HepG2 (cell line): Measurements from ENCODE around the gene RPS27A. TPM values are rescaled to one million over a fixed set of nuclear protein-coding genes. Genes with fewer than 3 reads are reported as not detected.

ENCODE experiments used
- DNMT1 ChIP-seq: sonication (generic); formaldehyde crosslinking; IDR thresholded peaks from 2 replicates; pipeline ENCODE4 v1.5.1; 2020; ENCODE audit warnings: mild to moderate bottlenecking, missing genetic modification reagents
- RARG ChIP-seq: sonication (generic); formaldehyde crosslinking; IDR thresholded peaks from 2 replicates; pipeline ENCODE4 v1.4.0; 2020; ENCODE audit warnings: low read depth, mild to moderate bottlenecking, missing genetic modification reagents
- SATB2 ChIP-seq: sonication (generic); formaldehyde crosslinking; IDR thresholded peaks from 2 replicates; pipeline ENCODE4 v1.5.0; 2020; ENCODE audit warnings: missing genetic modification reagents
- SNAI1 ChIP-seq: sonication (generic); formaldehyde crosslinking; IDR thresholded peaks from 2 replicates; pipeline ENCODE4 v1.5.0; 2020; ENCODE audit warnings: mild to moderate bottlenecking, missing genetic modification reagents, borderline replicate concordance
- ZFP41 ChIP-seq: sonication (generic); formaldehyde crosslinking; IDR thresholded peaks from 2 replicates; pipeline ENCODE4 v1.4.0; 2020; ENCODE audit warnings: mild to moderate bottlenecking, missing genetic modification reagents, borderline replicate concordance
- ZNF768 ChIP-seq: sonication (generic); formaldehyde crosslinking; IDR thresholded peaks from 2 replicates; pipeline ENCODE4 v1.4.0; 2020; ENCODE audit warnings: missing genetic modification reagents
- polyA plus RNA-seq, 8 experiments: library from polyadenylated mRNA; depleted of rRNA in 3 of 8; stranded (reverse) in 7 of 8; unstranded in 1 of 8; fragments of >200 nt; fragmentation: Illumina TruSeq in 4 of 8; extraction: Trizol in 4 of 8; gene quantifications; 2 replicates each; pipeline versions ENCODE4 v1.2.1 to v1.2.3, GENCODE V29; 2011 to 2016; ENCODE audit warnings: low read depth in 4 of 8, missing spikeins in 1 of 8, mixed read lengths in 1 of 8; ENCODE audit not compliant: insufficient read depth in 1 of 8
- total RNA-seq, 5 experiments: library from RNA; depleted of rRNA; stranded (reverse); fragments of >200 nt; fragmentation: Illumina TruSeq; extraction: Trizol; gene quantifications; 2 replicates each; pipeline ENCODE4 v1.2.3, GENCODE V29; 2016; ENCODE audit warnings: low read depth in 1 of 5
- TF ChIP-seq, protein P1 (sequence below): sonication (generic); formaldehyde crosslinking; IDR thresholded peaks from 2 replicates; pipeline ENCODE4 v1.4.0; 2020; ENCODE audit warnings: mild to moderate bottlenecking, missing genetic modification reagents
- TF ChIP-seq, protein P2 (sequence below): IDR thresholded peaks from 2 replicates; pipeline ENCODE4 v1.6.1; 2016; ENCODE audit warnings: mild to moderate bottlenecking, missing biosample characterization, missing genetic modification reagents
- TF ChIP-seq, protein P3 (sequence below): sonication (generic); formaldehyde crosslinking; IDR thresholded peaks from 2 replicates; pipeline ENCODE4 v1.4.0; 2020; ENCODE audit warnings: mild to moderate bottlenecking, missing genetic modification reagents
- TF ChIP-seq, protein P4 (sequence below): sonication (generic); formaldehyde crosslinking; IDR thresholded peaks from one replicate; pipeline ENCODE4 v1.5.1; 2020; ENCODE audit warnings: mild to moderate bottlenecking, missing genetic modification reagents; ENCODE audit errors: not compliant biosample characterization
- TF ChIP-seq, protein P5 (sequence below): IDR thresholded peaks from 2 replicates; pipeline ENCODE4 v1.6.1; 2016; ENCODE audit warnings: control low read depth

The RPS27A gene
- total and polyA plus RNA-seq, 2 of the 13 experiments (the other 11 are each of a cell fraction or from before 2014, with no cell fraction given), result 2,779 to 3,269 TPM

DNA sequence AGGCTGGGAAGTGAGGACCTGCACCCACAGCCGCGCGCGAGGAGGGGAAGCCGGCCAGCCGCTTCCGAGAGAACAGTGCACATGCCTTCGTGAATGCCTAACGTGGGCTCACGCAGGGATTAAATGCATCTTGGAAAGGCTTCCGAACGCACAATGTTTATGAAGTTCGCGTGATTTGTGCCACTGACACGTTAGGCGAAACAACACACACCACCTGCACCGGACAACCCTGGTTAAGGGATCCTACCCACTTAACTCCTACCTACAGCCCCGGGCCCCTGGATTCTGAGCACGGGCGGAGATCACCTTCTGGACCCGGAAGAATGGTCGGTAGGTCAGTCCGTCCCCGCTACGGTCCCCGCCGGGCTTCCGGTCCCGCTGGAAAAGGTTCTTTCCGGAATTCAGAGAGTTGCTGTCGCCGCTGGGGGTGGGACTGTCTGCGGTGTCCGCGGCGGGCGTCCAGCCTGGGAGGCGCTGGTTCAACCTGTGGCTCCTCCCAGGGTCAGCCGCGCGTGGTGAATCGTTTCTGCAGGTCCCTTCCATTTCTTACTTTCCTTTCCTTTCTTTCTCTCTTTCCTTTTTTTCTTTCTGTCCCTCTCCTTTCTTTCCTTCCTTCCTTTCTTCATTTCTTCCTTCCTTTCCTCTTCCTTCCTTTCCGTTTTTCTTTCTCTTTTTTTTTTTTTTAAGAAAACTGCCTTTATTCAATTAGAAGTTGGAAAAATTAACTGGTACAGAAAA, 36.6 kb downstream of the RPS27A start, which contains the start of gene MTIF2 (continued):
- TF ChIP-seq, protein P1, sequence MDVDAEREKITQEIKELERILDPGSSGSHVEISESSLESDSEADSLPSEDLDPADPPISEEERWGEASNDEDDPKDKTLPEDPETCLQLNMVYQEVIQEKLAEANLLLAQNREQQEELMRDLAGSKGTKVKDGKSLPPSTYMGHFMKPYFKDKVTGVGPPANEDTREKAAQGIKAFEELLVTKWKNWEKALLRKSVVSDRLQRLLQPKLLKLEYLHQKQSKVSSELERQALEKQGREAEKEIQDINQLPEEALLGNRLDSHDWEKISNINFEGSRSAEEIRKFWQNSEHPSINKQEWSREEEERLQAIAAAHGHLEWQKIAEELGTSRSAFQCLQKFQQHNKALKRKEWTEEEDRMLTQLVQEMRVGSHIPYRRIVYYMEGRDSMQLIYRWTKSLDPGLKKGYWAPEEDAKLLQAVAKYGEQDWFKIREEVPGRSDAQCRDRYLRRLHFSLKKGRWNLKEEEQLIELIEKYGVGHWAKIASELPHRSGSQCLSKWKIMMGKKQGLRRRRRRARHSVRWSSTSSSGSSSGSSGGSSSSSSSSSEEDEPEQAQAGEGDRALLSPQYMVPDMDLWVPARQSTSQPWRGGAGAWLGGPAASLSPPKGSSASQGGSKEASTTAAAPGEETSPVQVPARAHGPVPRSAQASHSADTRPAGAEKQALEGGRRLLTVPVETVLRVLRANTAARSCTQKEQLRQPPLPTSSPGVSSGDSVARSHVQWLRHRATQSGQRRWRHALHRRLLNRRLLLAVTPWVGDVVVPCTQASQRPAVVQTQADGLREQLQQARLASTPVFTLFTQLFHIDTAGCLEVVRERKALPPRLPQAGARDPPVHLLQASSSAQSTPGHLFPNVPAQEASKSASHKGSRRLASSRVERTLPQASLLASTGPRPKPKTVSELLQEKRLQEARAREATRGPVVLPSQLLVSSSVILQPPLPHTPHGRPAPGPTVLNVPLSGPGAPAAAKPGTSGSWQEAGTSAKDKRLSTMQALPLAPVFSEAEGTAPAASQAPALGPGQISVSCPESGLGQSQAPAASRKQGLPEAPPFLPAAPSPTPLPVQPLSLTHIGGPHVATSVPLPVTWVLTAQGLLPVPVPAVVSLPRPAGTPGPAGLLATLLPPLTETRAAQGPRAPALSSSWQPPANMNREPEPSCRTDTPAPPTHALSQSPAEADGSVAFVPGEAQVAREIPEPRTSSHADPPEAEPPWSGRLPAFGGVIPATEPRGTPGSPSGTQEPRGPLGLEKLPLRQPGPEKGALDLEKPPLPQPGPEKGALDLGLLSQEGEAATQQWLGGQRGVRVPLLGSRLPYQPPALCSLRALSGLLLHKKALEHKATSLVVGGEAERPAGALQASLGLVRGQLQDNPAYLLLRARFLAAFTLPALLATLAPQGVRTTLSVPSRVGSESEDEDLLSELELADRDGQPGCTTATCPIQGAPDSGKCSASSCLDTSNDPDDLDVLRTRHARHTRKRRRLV (CRISPR knock-in tag), result peak; percentile 91; the same call in 1 of the 2 replicates
- TF ChIP-seq ZNF768 (CRISPR knock-in tag) (peak; percentile 89), ZFP41 (CRISPR knock-in tag) (peak; percentile 80; the same call in 1 of the 2 replicates), SNAI1 (peak; percentile 97; the same call in 1 of the 2 replicates), RARG (peak; percentile 40; the same call in 1 of the 2 replicates), DNMT1 (peak; percentile 94; the same call in 1 of the 2 replicates), SATB2 (CRISPR knock-in tag) (peak; percentile 61; the same call in 1 of the 2 replicates)
- TF ChIP-seq, protein P2, sequence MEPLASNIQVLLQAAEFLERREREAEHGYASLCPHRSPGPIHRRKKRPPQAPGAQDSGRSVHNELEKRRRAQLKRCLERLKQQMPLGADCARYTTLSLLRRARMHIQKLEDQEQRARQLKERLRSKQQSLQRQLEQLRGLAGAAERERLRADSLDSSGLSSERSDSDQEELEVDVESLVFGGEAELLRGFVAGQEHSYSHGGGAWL, result peak; percentile 95
- TF ChIP-seq, protein P3, sequence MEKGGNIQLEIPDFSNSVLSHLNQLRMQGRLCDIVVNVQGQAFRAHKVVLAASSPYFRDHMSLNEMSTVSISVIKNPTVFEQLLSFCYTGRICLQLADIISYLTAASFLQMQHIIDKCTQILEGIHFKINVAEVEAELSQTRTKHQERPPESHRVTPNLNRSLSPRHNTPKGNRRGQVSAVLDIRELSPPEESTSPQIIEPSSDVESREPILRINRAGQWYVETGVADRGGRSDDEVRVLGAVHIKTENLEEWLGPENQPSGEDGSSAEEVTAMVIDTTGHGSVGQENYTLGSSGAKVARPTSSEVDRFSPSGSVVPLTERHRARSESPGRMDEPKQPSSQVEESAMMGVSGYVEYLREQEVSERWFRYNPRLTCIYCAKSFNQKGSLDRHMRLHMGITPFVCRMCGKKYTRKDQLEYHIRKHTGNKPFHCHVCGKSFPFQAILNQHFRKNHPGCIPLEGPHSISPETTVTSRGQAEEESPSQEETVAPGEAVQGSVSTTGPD (CRISPR knock-in tag), result peak; percentile 79
- TF ChIP-seq, protein P4, sequence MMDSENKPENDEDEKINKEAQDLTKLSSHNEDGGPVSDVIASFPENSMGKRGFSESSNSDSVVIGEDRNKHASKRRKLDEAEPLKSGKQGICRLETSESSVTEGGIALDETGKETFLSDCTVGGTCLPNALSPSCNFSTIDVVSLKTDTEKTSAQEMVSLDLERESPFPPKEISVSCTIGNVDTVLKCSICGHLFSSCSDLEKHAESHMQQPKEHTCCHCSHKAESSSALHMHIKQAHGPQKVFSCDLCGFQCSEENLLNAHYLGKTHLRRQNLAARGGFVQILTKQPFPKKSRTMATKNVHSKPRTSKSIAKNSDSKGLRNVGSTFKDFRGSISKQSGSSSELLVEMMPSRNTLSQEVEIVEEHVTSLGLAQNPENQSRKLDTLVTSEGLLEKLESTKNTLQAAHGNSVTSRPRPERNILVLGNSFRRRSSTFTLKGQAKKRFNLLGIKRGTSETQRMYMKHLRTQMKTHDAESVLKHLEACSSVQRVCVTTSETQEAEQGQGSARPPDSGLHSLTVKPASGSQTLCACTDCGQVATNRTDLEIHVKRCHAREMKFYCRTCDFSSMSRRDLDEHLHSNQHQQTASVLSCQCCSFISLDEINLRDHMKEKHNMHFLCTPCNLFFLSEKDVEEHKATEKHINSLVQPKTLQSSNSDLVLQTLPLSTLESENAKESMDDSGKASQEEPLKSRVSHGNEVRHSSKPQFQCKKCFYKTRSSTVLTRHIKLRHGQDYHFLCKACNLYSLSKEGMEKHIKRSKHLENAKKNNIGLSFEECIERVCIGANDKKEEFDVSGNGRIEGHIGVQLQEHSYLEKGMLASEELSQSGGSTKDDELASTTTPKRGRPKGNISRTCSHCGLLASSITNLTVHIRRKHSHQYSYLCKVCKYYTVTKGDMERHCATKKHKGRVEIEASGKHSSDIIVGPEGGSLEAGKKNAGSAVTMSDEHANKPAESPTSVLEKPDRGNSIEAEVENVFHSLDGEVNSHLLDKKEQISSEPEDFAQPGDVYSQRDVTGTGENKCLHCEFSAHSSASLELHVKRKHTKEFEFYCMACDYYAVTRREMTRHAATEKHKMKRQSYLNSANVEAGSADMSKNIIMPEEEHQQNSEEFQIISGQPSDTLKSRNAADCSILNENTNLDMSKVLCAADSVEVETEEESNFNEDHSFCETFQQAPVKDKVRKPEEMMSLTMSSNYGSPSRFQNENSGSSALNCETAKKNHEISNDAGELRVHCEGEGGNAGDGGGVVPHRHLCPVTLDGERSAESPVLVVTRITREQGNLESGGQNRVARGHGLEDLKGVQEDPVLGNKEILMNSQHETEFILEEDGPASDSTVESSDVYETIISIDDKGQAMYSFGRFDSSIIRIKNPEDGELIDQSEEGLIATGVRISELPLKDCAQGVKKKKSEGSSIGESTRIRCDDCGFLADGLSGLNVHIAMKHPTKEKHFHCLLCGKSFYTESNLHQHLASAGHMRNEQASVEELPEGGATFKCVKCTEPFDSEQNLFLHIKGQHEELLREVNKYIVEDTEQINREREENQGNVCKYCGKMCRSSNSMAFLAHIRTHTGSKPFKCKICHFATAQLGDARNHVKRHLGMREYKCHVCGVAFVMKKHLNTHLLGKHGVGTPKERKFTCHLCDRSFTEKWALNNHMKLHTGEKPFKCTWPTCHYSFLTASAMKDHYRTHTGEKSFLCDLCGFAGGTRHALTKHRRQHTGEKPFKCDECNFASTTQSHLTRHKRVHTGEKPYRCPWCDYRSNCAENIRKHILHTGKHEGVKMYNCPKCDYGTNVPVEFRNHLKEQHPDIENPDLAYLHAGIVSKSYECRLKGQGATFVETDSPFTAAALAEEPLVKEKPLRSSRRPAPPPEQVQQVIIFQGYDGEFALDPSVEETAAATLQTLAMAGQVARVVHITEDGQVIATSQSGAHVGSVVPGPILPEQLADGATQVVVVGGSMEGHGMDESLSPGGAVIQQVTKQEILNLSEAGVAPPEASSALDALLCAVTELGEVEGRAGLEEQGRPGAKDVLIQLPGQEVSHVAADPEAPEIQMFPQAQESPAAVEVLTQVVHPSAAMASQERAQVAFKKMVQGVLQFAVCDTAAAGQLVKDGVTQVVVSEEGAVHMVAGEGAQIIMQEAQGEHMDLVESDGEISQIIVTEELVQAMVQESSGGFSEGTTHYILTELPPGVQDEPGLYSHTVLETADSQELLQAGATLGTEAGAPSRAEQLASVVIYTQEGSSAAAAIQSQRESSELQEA (CRISPR knock-in tag), result peak; percentile 97
- TF ChIP-seq, protein P5, sequence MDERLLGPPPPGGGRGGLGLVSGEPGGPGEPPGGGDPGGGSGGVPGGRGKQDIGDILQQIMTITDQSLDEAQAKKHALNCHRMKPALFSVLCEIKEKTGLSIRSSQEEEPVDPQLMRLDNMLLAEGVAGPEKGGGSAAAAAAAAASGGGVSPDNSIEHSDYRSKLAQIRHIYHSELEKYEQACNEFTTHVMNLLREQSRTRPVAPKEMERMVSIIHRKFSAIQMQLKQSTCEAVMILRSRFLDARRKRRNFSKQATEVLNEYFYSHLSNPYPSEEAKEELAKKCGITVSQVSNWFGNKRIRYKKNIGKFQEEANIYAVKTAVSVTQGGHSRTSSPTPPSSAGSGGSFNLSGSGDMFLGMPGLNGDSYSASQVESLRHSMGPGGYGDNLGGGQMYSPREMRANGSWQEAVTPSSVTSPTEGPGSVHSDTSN (CRISPR knock-in tag), result no peak
